Lower leg skin (tissue), 4 donors: ENCODE results near the gene PTPN5. TPM values are rescaled to one million over a fixed set of nuclear protein-coding genes. Genes with fewer than 3 reads are reported as not detected.

Experiments used
- DNase-seq, 2 donors: peaks; one replicate each; pipeline ENCODE4 v3.0.0-alpha.2; 2019; ENCODE audit warnings: low spot score in 2 of 2
- H3K4me3 ChIP-seq: fragments of 200-600 bp; sonication (generic); 2 replicates; pipeline ENCODE4 v1.5.1; 2017; ENCODE audit warnings: mild to moderate bottlenecking, low read depth; ENCODE audit not compliant: poor library complexity, severe bottlenecking
- CTCF ChIP-seq, 3 donors: fragments of 450-650 bp; IDR thresholded peaks; one replicate each; pipeline ENCODE4 v1.5.1; 2016; ENCODE audit warnings: antibody characterized with exemption in 3 of 3, mild to moderate bottlenecking in 3 of 3, moderate library complexity in 2 of 3
- POLR2A ChIP-seq, 2 donors: fragments of 450-650 bp; IDR thresholded peaks; one replicate each; pipeline ENCODE4 v1.6.1; 2016 to 2017; ENCODE audit warnings: antibody characterized with exemption in 2 of 2, mild to moderate bottlenecking in 1 of 2, moderate library complexity in 1 of 2
- WGBS, 2 donors: methylation state at CpG; one replicate each; pipeline ENCODE4 v1.1.5; 2018; 5-methylcytosine and 5-hydroxymethylcytosine counted together
- intact Hi-C: fragments of 100-400 bp; cut with DNase I; formaldehyde crosslinking; loops from one replicate; pipeline ENCODE4 v1.15.0; 2023; ENCODE audit warnings: low total_unique reads
- total RNA-seq, 4 donors: library from RNA; depleted of rRNA; stranded (reverse); fragments of >200 nt; gene quantifications; one replicate each; pipeline ENCODE4 v1.1.0, GENCODE V29; 2016

PTPN5 gene
- total RNA-seq, 4 donors from 2014 or later = 0.29 to 2.7 (median 0.69) TPM; not detected in 1

DNA sequence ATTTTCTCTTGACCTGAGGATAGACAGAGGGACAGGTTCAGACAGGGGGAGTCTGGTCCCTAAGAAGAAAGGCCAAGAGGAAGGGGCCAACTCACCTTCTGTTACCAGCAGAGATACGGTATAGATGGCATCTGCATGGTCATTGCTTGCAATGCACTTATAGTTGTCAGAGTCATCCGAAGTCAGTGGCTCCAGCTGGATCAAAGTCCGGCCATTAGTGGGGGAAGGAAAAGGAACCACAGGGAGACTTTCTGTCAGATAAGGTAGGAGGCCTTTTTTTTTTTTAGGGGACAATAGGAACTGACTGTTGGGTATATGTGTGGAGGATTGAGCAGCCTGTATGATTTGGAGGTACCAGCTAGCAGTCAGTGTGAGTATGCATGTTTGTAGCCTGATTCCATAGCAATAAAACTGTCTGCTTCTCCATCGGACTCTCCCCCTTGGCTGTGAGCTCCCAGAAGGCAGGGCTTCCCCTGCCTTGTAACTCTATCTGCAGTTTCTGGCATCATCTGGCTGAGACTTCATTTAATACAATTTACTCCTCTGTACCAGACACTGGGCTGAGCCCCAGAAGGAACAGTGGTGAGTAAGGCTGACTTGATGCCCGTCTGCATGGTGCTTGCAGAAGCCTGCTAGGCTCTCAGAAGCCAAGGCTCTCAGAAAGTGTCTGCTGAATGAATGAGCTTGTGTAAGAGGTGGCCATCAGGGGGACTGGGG is 71.3 kb downstream of the PTPN5 start:
- no peak for TF ChIP-seq CTCF (IDR thresholded peaks at IDR 0.05)
- TF ChIP-seq POLR2A (IDR thresholded peaks at IDR 0.05) = no peak
- DNase-seq = no peak
- intact Hi-C loops = no loop called here
- WGBS, 2 donors = 51 to 57% methylated on average over 5 of the region's 5 CpGs
- H3K4me3 ChIP-seq = no peak overlapping the region

GRCh38 chr11:18715476-18715875 is 76.1 kb downstream of the PTPN5 start:
- DNase-seq = no peak
- intact Hi-C loops = no loop called here
- no peak overlapping the region for H3K4me3 ChIP-seq
- 79 to 91% methylated on average over 7 of the region's 7 CpGs for WGBS, 2 donors
- no peak for TF ChIP-seq CTCF (IDR thresholded peaks at IDR 0.05)
- no peak for TF ChIP-seq POLR2A (IDR thresholded peaks at IDR 0.05)

DNA sequence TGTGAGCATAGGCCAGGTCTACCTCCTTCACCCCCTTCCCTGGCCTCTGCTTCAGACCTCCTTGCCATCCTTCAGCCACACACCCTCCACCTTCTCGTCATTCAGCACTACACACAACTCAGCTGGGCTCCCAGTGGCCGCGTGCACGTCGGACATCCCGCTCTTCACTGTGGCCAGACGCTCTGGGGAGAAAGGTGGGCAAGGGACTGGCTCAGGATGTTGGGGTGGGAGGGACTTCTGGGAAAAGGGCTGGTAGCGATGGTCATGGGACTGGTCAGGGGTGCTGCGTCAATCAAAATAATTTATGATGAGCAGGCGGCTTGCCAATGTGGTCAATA is 77.2 kb downstream of the PTPN5 start:
- no peak overlapping the region for H3K4me3 ChIP-seq
- WGBS, 2 donors = 87 to 91% methylated on average over 10 of the region's 10 CpGs
- DNase-seq = no peak
- no peak for TF ChIP-seq POLR2A (IDR thresholded peaks at IDR 0.05)
- TF ChIP-seq CTCF (IDR thresholded peaks at IDR 0.05) = no peak
- intact Hi-C loops = no loop called here

DNA sequence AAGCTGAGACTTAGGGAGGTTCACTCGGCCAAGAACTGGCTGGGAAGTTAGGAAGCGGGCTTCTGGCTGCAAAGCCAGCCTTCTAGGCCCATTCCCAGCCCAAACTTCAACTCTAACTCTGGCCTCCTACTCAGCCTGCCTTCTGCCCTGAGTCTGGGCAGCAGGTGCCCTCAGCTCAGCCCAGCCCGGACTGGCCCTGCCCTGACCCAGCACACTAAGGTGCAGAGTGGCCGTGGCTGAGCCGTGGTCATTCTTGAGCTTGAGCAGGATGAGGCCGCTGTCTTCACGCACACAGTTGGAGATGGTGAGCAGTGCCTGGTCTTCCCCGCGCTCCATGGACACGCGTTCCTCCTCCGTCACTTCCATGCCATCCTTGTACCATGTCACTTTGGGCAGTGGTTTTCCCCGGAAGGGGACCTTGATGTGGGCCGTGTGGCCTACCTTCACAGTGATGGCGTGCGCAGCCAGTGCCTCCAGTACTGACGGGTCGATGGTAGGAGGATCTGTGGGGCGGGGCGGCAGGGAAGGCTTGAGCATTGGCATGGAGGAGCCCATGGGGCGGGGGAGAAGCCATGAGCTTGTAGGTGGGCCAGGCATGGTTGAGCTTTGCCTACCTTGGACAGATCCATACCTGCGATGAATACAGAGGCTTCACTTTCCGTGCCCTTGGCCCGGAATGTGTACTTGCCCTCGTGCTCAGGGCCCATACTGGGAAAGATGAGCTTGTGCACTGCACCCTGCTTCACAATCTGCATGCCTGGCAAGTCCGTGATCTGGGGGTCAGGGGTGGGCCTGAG is 77.8 kb downstream of the PTPN5 start:
- DNase-seq = no peak
- intact Hi-C loops = no loop called here
- WGBS, 2 donors = 92% methylated on average over 26 of the region's 26 CpGs
- TF ChIP-seq CTCF (IDR thresholded peaks at IDR 0.05) (no peak), POLR2A (IDR thresholded peaks at IDR 0.05) (no peak)
- H3K4me3 ChIP-seq = no peak overlapping the region

DNA sequence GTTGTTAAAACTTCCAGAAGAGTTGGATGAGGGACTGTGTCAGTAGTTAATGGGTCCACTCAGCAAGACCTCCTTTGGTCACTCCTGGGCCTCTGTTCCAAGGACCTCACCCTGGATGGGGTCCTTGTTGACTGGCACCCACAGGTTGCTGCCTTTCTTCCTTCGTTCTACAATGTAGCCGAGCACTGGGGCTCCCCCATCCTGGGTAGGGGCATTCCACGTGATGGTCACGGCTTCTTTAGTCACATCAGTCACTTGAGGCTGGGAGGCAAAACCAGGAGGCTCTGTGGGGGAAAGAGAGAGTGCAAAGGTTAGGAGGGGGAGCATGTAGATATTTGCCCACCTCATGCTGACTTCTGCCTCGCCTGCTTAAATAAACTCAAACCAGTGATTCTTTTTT is 81.1 kb downstream of the PTPN5 start:
- DNase-seq = no peak
- TF ChIP-seq POLR2A (IDR thresholded peaks at IDR 0.05) = no peak
- no peak for TF ChIP-seq CTCF (IDR thresholded peaks at IDR 0.05)
- intact Hi-C loops = no loop called here
- 77 to 92% methylated on average over 5 of the region's 5 CpGs for WGBS, 2 donors
- no peak overlapping the region for H3K4me3 ChIP-seq
